Common myeloid progenitor, CD34-positive (primary cell): ENCODE measurements around the gene KIAA2012.
"Not testable (repeated sequence)": the region's sequence is repeated elsewhere in the genome, so short reads cannot be mapped to it uniquely, and the experiment has no call there.

Source experiments
- CTCF ChIA-PET: fragments of 350-600 bp; sonication (Branson Sonifier 250); formaldehyde crosslinking; loops from one replicate; lab custom pipeline; 2021; ENCODE audit warnings: antibody characterized with exemption; lab: Charles Lee
- POLR2A ChIA-PET: fragments of 350-600 bp; sonication (Branson Sonifier 250); formaldehyde crosslinking; loops from one replicate; lab custom pipeline; 2021; ENCODE audit warnings: antibody characterized with exemption; lab: Charles Lee
- DNase-seq, 3 donors: peaks; one replicate each; pipeline versions ENCODE4 v3.0.0 to v3.0.0-alpha.2; 2013
- H3K27ac ChIP-seq, 2 experiments: 1 replicate in 1 of 2; 2 replicates in 1 of 2; pipeline ENCODE4 v1.7.0; 2013; ENCODE audit warnings: inconsistent platforms in 2 of 2, low read length in 2 of 2, mild to moderate bottlenecking in 2 of 2, low read depth in 1 of 2, moderate library complexity in 1 of 2; ENCODE audit not compliant: severe bottlenecking in 2 of 2, insufficient read depth in 1 of 2, poor library complexity in 1 of 2
- H3K27me3 ChIP-seq, 5 experiments: replicated peaks in 2 of 5; 1 replicate in 3 of 5; 2 replicates in 2 of 5; pipeline versions ENCODE4 v1.6.1 to v1.7.0; 2013; ENCODE audit warnings: low read length in 4 of 5, mild to moderate bottlenecking in 2 of 5, moderate library complexity in 2 of 5, inconsistent platforms in 1 of 5; ENCODE audit not compliant: insufficient read depth in 5 of 5, control insufficient read depth in 4 of 5
- H3K36me3 ChIP-seq, 4 experiments: 1 replicate in 2 of 4; 2 replicates in 2 of 4; pipeline versions ENCODE4 v1.6.1 to v1.7.0; 2013; ENCODE audit warnings: low read length in 3 of 4, control low read depth in 1 of 4, mild to moderate bottlenecking in 1 of 4; ENCODE audit not compliant: control insufficient read depth in 4 of 4, insufficient read depth in 4 of 4
- H3K4me1 ChIP-seq, 4 experiments: 1 replicate in 3 of 4; 2 replicates in 1 of 4; pipeline versions ENCODE4 v1.6.1 to v1.7.1; 2013; ENCODE audit warnings: low read length in 3 of 4, mild to moderate bottlenecking in 3 of 4, control low read depth in 1 of 4, inconsistent platforms in 1 of 4, moderate library complexity in 1 of 4; ENCODE audit not compliant: control insufficient read depth in 4 of 4, insufficient read depth in 4 of 4; ENCODE audit errors: control extremely low read depth in 1 of 4
- H3K4me3 ChIP-seq, 7 experiments: 1 replicate in 4 of 7; 2 replicates in 3 of 7; pipeline versions ENCODE4 v1.5.1 to v1.7.0; 2013; ENCODE audit warnings: mild to moderate bottlenecking in 7 of 7, low read length in 6 of 7, moderate library complexity in 6 of 7, inconsistent platforms in 2 of 7, low read depth in 2 of 7, control low read depth in 1 of 7; ENCODE audit not compliant: insufficient read depth in 4 of 7, control insufficient read depth in 1 of 7; ENCODE audit errors: extremely low read depth in 1 of 7
- H3K9me3 ChIP-seq, 5 experiments: 1 replicate in 4 of 5; 2 replicates in 1 of 5; pipeline versions ENCODE4 v1.6.1 to v1.7.1; 2013; ENCODE audit warnings: low read length in 4 of 5, mild to moderate bottlenecking in 2 of 5, inconsistent platforms in 1 of 5, low read depth in 1 of 5, moderate library complexity in 1 of 5; ENCODE audit not compliant: control insufficient read depth in 4 of 5, insufficient read depth in 2 of 5; ENCODE audit errors: control extremely low read depth in 1 of 5
- WGBS: methylation state at CpG from one replicate; pipeline ENCODE4 v1.1.5; 2013; ENCODE audit not compliant: insufficient coverage; 5-methylcytosine and 5-hydroxymethylcytosine counted together

KIAA2012 gene

DNA sequence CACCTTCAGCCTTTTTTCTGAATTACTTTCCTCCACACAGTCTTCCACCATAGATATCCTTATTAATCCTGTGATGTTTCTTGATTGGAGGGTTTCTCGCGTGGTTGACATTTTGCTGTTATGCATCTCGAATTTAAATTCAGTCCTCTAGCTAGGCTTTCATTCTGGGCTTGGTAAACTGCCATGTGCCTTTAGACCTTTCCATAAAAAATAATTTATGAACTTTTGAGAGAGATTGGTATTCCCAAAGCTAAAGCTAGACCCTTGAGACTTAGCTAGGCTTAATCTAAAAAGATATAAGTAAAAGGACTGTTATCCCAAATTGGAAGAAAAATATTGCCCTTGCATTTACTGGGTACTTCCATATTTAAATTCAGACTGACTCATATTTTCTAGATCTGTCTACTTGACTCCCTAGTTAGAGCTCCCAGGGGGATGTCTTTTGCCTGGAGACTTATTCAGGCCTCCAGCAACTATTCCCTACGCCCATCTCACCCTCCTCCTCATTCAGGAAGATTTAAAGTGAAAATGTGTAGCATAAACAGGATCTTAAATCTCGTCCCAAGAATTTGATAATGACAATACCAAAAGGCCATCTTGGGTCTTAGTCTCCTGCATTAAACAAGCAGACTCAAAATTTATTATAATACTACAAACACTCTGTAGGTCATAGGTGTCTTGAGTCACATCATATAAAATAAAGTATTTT lies 60.3 kb downstream of the KIAA2012 start:
- ChIA-PET POLR2A (no interaction called here), CTCF (no interaction called here)
- H3K4me3 ChIP-seq, result no peak overlapping the region
- no peaks in the 10 kb centered on the region for H3K27me3 ChIP-seq
- no peaks in the 10 kb centered on the region for H3K9me3 ChIP-seq
- no peak for DNase-seq
- no peak overlapping the region for H3K27ac ChIP-seq
- H3K4me1 ChIP-seq, result no peaks in the 10 kb centered on the region
- WGBS, result 100% methylated on average over 2 of the region's 5 CpGs
- no peaks in the 10 kb centered on the region for H3K36me3 ChIP-seq

GRCh38 chr2:202133909-202134265 lies 60.8 kb downstream of the KIAA2012 start:
- H3K4me1 ChIP-seq, result no peaks in the 10 kb centered on the region
- no peak overlapping the region for H3K4me3 ChIP-seq
- DNase-seq, result no peak
- no peaks in the 10 kb centered on the region for H3K27me3 ChIP-seq
- POLR2A ChIA-PET, result no interaction called here
- CTCF ChIA-PET, result no interaction called here
- no peak overlapping the region for H3K27ac ChIP-seq
- H3K36me3 ChIP-seq, result no peaks in the 10 kb centered on the region
- H3K9me3 ChIP-seq, result no peaks in the 10 kb centered on the region

- POLR2A ChIA-PET, result no interaction called here
- no peaks in the 10 kb centered on the region for H3K4me1 ChIP-seq
- no peaks in the 10 kb centered on the region for H3K27me3 ChIP-seq
- H3K9me3 ChIP-seq, result no peaks in the 10 kb centered on the region
- no peak overlapping the region for H3K27ac ChIP-seq
- CTCF ChIA-PET, result interaction anchor here (0.6 kb wide), 1 partner anchor 52 kb away, joined by 3 read pairs; no protein-coding TSS in a partner anchor
- 97% methylated on average over 4 of the region's 4 CpGs for WGBS
- no peak for DNase-seq
- no peaks in the 10 kb centered on the region for H3K36me3 ChIP-seq
- no peak overlapping the region for H3K4me3 ChIP-seq
These were observed 62.2 kb downstream of the KIAA2012 start for GRCh38 chr2:202135091-202135874.

DNA sequence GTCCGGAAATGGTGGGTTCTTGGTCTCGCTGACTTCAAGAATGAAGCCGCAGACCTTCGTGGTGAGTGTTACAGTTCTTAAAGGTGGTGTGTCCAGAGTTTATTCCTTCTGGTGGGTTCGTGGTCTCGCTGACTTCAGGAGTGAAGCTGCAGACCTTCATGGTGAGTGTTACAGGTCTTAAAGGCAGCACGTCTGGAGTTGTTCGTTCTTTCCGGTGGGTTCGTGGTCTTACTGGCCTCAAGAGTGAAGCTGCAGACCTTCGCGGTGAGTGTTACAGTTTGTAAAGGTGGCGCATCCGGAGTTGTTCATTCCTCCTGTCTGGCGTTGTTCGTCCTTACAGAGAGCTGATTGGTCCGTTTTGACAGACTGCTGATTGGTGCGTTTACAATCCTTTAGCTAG lies 63.0 kb downstream of the KIAA2012 start:
- H3K4me3 ChIP-seq, H3K9me3 ChIP-seq, H3K36me3 ChIP-seq, H3K27ac ChIP-seq, POLR2A ChIA-PET, DNase-seq, H3K4me1 ChIP-seq, H3K27me3 ChIP-seq, CTCF ChIA-PET: not testable (repeated sequence)
- 95% methylated on average over 17 of the region's 18 CpGs for WGBS

DNA sequence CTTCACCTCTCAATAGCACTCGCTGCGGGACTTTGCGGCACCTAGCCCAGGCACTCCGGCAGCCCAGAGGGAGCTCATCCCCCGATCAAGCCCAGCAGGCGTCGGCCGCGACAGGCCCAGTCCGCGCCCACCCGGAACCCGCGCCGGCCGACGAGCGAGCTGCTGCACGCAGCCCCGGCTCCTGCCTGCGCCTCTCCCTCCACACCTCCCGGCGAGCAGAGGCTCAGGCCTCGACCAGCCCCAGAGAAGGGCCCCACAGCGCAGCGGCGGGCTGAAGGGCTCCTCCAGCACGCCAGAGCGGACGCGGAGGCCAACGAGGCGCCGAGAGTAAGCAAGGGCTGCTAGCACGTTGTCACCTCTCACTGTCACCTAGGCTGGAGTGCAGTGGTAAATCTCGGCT lies 63.5 kb downstream of the KIAA2012 start:
- no peak for DNase-seq
- ChIA-PET CTCF (no interaction called here), POLR2A (no interaction called here)
- Histone ChIP-seq H3K4me1 (no peaks in the 10 kb centered on the region), H3K4me3 (no peak overlapping the region), H3K27me3 (no peaks in the 10 kb centered on the region), H3K36me3 (no peaks in the 10 kb centered on the region), H3K9me3 (no peaks in the 10 kb centered on the region), H3K27ac (no peak overlapping the region)
- 97% methylated on average over 29 of the region's 36 CpGs for WGBS

DNA sequence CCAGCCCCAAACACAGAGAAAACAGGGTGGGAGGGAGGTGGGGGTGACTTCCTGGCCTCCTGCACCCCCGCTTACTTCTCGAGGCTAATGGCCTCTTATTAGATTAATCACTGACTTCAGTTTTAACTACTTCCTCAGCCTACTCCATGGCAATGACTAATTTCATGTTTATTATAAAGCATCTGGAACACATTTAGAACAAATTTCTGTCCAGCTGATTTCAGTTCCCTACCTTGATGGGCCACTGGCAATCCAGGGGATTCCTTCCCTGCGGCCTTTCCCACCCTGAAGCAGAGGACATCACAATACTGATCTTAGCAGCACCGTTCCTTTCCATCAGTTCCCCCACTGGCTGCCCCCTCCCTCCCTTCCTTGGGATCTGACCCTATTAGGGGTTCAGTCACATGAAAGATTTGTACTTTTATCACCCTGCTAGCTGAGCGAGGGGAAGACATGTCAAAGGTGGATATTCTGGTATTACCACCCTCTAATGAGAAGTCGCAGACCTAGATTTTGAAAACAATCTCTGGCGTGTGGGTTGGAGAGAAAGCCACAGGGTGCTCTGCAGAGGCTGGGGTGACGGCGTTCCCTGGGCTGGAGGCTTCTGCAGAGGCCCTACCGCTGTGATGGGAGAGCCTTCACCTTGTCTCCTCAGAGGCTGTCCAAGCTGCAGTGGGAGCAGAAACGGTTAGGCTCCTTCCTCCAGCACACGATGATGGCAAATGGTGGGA lies 67.6 kb downstream of the KIAA2012 start:
- WGBS, result 99% methylated on average over 9 of the region's 12 CpGs
- ChIA-PET POLR2A (no interaction called here), CTCF (interaction anchor here (0.6 kb wide), 1 partner anchor 101 kb away, joined by 3 read pairs; no protein-coding TSS in a partner anchor)

More for the DNA sequence above, 67.6 kb downstream of the KIAA2012 start:
- no peak for DNase-seq
- Histone ChIP-seq H3K36me3 (no peaks in the 10 kb centered on the region), H3K9me3 (no peaks in the 10 kb centered on the region), H3K27me3 (peaks cover 0 to 1% (median 0%) of the 10 kb centered on the region in 5 experiments), H3K27ac (no peak overlapping the region), H3K4me1 (no peaks in the 10 kb centered on the region), H3K4me3 (no peak overlapping the region)
